Tibial nerve (tissue), 4 donors: ENCODE measurements around the gene CACNG5.

ENCODE experiments used
- CTCF ChIP-seq, 5 experiments: fragments of 200-600 bp in 3 of 5; fragments of 450-650 bp in 2 of 5; sonication (generic) in 3 of 5; IDR thresholded peaks; one replicate each; pipeline ENCODE4 v1.5.1; 2016 to 2019; ENCODE audit warnings: antibody characterized with exemption in 5 of 5, mild to moderate bottlenecking in 3 of 5, moderate library complexity in 2 of 5
- EP300 ChIP-seq, 2 donors: sonication (generic); formaldehyde crosslinking; IDR thresholded peaks; one replicate each; pipeline ENCODE4 v1.6.1; 2017; ENCODE audit warnings: antibody characterized with exemption in 2 of 2, mild to moderate bottlenecking in 1 of 2
- POLR2A ChIP-seq, 2 donors: fragments of 450-650 bp; IDR thresholded peaks; one replicate each; pipeline ENCODE4 v1.6.1; 2017; ENCODE audit warnings: antibody characterized with exemption in 2 of 2, mild to moderate bottlenecking in 2 of 2, moderate library complexity in 2 of 2

DNA sequence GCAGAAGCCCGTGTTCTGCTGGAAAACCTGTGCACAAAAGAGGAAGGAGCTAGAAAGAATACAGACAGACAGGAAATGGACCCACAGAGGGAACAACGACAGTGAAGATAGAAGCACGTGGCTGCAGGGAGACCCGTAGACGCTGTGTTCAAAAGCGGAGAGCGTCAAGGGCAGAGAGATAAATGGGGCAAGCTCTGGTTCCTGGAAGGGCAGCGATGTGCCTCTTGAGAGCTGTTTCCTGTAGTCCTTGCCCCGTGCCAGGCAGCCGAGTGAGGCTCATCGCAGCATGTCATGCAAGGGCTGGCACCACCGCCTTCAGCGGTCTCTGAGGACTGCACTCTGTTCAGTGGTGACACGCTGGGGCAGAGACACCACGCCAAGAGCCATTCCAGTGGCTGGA is 43.6 kb upstream of the CACNG5 start:
- TF ChIP-seq CTCF (IDR thresholded peaks at IDR 0.05) (no peak), POLR2A (IDR thresholded peaks at IDR 0.05) (no peak), EP300 (IDR thresholded peaks at IDR 0.05) (peak in 1 of 2 donors; percentile 57)
